GM18499 (cell line): ENCODE measurements around the gene MRPL23.

Source experiments
- ATAC-seq: cut with Tn5 transposase; IDR thresholded peaks from one replicate; pipeline ENCODE4 v1.9.1; 2021; ENCODE audit warnings: moderate number of reproducible peaks; ENCODE audit not compliant: insufficient read depth, unreplicated experiment

The MRPL23 gene

DNA sequence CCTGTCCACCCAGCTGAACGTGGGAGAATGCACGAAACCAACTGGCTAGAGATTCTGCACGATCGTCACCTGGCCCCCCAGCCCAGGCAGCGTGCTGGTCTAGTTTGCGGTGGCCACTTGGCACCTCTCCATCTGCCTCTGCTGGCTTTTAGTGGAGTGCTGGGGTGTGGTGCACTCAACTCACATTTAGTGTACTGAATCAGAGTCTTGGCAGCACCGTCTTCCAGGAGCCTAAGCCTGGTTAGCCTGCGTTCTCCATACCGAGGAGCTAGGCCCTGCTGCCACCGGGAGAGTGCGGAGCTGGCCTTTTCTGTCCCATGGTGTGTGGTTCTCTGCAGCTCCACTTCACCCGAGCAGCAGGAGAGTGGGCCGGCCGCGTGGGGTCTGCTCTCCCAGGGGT, 2.8 kb downstream of the MRPL23 start:
- ATAC-seq = no peak

DNA sequence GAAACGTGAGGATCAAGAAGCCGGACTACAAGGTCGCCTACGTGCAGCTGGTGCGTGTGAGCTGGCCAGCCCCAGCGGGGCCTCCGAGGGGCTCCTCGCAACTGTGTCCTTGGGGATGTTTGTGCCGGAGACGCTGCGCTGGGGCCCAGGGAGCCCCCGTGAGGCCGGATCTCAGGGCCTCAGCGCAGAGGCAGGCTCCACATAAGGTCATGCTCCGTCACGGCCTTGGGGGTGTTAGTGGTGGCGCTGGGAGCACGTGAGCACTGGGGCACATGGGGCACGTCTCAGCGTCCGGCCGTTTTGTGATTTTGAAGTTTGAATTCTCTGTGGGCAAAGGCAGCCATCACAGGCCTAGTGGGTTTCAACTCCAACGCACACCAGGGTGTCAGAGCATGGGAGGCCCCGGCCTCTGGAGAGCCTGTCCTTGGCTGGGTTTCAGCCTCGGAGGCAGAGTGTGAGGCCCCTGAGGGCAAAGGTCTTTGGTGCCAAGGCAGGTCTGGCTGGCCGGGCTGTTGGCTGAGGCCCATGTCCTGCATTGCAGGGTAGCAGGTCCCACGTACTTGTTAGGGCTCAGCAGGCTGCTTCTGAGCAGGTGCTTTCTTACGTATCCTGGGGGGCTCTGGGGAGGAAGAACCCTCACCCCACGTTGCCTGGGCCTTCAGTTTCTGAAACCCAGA, 5.8 kb downstream of the MRPL23 start:
- no peak for ATAC-seq

DNA sequence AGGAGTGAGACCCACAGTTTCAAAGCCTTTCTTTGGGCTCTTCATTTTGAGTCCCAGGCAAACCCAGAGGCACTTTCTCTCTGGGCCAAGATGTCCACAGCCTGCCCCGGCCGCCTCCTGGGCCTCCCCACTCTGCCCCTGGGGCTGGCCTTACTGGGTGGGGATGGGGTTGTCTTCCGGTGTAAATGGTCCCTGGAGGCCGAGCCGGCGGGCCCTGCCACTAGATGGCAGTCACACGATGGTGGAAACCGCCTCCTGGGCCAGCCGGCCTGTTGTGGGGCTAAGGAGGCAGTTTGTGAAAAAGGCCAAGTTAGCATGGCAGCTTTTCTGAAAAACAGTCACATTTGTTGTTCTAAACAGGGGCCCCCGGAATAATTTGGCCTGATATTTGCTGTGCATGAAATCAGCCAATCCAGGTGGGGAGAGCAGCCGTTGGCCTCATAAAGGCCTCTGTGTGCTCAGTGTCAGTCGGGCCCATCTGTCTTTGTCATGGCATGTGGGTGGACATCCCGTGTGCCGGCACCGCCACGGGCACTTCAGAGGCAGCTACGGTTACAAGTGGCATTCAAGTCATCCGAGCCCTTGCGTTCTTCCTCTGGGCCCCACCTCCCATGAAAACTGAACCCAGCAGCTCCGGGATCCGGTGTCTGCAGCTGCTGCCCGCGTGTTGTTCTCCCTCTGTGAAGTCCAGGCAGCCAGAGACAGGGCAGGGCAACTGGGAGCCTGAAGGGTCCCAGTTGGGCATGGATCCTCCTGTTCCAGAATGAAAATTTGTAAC, 6.5 kb downstream of the MRPL23 start:
- no peak for ATAC-seq

DNA sequence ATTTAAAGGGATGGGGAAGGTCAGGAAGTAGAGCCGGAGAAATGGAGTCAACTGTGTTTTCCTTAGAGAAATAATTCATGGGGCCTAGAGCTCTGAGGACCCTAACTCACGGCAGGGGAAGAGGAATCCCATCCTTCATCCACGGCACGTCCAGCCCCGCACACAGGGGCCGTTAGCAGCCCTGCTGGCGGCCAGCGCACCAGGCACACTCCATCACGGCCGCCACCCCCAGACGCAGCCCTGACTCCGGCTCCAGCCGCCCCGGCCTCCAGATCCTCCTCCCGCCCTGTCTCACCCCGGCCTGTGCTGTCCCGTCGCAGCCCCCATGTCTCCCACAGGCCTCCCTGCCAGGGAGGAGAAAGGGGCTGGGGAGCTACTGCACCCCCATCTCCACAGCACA, 11.2 kb downstream of the MRPL23 start:
- no peak for ATAC-seq

DNA sequence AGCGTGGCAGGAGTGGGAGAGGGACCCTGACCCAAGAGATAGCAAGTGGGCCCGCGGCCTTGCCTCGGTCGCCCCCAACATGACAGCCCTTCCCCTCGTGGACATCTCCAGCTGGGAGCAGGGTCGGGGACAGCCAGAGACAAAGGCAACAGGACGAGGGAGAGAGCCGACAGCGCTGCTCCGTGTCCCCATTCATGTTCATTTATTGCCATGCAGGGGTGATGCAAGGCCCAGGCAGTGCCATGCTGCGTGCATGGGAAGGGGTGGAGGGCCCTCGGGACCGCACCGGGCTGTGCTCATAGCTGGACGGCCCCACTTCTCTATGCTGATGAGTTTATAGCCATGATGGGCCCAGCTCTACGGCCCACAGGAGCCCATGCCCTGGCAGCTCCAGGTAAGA, 12.7 kb downstream of the MRPL23 start:
- no peak for ATAC-seq

DNA sequence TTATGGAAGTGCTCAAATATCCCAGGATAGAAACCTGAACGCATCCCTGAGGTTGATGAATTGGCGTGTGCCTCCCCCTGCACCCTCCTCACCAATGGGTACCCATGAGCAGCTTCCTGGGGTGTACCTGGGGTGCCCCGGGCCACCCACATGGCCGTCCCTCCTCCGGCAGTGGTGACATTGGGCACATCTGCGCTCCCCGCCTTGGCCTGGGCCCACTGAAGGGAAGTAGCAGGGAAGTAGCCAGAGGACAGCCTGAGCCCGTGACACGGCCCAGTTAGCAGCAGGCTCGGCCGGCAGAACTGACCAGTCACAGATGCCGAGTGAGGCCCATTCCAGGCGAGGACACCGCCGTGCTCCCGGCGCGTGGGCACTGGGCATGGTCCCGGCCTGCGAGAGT, 16.7 kb downstream of the MRPL23 start:
- ATAC-seq = no peak

DNA sequence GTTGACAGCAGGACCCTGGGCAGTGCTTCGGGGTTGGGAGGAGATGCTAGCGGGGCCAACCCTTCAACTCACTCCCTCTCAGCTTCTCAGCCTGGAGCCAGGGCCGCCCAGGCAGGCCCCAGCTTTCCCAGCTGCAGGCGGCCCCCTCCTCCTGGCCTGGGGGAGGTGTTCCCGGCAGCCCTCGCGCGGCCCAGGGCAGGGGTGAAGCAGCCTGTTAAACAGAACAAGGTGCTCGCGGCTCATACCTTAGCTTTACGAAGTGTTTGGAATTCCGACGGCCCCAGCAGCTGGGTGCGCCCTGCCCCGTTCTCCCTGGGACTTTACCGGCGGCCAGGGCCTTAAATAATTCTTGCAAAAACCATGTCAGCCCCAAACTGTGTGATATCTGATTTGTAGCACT, 17.2 kb downstream of the MRPL23 start:
- no peak for ATAC-seq

DNA sequence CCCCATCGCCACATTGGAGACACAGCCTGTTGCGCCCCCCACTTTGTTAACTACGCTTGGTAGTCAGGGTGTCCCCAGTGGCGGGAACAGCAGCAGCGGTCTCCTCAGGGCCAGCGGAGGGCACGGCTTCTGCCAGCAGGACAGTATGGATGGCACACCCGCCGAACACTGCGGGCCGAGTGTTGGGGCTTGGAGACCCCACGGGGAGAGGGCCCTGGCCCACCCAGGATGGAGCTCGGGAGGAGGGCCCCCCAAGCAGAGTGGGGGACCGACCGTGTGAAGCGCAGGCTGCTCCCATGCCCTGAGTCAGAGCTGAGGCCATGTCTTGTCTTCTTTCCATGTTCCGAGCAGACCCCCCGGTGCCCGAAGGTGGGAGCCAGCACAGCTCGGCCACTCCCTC, 17.8 kb downstream of the MRPL23 start:
- ATAC-seq = no peak

DNA sequence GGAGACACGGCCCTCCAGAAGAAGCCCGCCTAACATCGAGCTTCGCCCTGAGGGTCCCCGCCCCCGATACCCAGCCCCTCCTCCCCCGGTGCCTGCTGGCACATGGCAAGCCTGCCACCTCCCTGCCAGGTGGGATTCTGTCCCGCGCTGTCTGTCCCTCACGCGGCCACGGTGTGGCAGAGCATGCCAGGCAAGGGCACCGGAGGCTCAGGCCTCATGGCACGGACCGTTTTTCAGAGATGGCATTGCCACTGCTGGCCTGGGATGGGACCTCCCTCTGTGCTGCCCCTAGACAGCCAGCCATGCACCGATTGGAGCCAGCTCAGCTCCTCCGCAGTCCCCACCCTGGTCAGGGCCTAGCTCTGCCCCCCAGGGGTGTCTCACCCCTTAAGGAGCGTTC, 19.4 kb downstream of the MRPL23 start:
- no peak for ATAC-seq

DNA sequence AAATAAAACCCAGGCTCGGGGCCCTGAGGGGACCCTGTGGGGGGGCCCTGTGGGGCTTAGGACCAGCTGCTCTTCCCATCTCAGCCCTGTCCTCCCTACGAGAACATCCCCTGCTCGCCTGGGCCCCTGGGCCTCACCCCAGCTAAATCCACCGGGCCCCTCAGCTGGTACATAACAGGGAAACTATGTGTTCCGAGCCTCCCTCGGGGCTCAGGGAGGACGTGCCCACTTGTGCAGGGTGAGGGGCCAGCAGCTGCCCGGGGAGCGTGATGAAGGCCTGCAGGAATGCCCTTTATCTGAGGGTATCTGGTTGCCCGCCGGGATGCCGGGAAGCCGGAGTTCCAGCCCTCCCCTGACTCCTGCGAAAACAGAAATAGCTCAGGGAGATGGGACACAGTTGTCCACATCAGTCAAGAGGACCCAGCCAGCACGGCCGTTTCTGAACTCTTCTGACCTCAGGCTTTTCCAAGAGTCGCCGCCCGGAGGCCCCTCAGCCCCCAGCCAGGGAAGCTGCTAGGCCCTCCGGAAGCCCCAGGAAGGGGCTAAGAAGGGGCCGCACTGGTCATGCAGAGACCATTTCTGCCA, 20.6 kb downstream of the MRPL23 start:
- ATAC-seq = no peak

DNA sequence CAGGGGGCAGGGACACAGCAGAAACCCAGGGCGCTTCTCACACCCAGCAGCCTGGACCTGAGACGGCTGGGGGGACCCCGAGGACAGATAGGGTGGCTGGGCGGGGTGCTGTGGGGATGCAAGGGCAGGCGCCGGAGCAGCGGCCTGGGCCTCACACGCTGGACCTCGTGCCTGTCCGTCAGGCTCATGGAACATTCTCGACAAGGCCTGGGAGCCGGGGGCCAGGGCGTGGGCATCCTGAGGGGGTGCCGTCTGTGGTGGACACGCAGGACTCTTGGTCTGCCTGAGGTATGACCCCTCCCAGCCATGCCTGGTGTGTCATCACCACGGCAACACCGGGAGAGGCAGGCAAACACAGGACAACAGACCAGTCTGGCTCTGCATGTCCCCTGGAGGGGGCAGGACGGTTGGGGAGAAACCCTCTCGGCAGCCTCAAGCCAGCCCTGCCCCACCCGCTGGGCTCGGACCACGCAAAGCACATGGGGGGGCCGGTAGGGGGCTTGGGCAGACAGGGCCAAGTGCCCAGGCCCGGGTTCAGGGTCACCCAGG, 21.4 kb downstream of the MRPL23 start:
- no peak for ATAC-seq

DNA sequence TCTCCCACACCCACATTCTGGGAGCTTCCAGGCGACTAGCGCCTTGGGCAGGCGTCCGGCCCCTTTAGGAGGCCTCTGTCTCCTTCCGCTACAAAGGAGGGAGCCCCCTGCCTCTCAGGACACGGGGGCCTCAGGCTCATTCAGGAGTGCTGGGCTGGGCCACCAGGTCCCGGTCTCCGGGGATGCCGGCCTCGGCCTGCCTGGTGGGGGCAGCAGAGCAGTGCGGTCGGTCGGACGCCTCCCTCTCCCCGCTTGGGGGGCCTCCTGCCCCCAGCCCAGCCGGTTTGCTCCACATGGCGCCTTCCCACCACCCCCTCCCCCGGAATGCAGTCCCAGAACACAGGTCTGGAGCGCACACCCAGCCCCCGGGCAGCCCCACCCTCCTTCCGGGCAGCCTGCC, 21.9 kb downstream of the MRPL23 start:
- ATAC-seq = no peak

DNA sequence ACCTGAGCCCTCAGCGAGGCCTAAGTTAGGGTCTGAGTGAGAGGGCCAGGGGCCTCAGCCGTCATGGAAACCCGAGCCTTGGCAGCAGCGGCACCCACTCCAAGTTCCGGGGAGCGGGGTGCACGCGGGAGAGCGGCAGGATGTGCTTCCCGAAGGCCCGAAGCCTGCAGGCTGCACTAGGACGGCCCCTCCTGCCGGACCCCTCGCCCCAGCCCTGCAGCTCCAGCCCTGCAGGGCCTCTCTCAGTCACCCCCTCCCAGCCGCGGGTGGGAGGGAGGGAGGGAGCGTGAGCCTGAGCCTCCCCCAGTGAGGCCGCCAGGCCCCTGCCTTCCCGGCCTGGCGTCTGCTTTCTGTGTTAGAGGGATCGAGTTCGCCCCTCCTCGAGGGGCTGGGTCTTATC, 22.6 kb downstream of the MRPL23 start:
- ATAC-seq = no peak

DNA sequence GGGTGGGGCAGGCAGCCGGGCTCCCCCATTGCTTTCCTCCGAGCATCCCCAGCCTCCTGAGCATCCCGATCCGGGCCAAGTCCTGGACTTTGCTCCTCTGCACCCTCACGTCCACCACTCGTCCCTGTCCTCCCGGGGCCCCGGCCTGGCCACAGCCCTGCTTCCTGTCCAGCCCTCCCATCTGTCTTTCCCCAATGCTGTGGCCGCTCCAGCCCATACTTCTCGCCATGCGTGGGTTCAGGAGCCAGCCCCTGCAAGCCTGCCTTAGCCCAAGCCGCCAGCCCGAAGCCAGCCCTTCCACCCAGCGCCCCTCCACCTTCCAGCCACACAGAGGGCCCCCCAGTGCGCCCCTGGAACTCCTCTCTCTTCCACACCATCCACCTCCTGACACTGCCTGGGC, 23.8 kb downstream of the MRPL23 start:
- no peak for ATAC-seq

DNA sequence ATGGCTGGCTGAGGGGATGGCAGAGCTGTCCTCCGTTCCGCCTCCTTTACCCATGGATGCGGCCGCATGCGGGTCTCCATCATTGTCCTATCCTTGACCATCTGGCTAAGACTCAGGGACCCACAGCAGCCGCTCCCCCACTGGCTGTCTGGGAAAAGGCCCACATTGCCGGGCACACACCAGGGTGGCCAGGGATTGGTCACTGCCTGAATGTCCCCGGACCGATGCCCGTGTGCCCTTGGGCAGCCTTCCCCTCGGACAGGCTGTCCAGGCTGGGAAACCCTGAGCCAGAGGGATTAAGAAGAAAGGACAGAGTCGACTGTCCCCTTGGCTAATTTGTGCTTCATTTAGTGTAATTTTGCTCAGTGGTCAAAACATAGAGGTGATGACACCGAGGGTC, 28.1 kb downstream of the MRPL23 start:
- ATAC-seq = no peak

DNA sequence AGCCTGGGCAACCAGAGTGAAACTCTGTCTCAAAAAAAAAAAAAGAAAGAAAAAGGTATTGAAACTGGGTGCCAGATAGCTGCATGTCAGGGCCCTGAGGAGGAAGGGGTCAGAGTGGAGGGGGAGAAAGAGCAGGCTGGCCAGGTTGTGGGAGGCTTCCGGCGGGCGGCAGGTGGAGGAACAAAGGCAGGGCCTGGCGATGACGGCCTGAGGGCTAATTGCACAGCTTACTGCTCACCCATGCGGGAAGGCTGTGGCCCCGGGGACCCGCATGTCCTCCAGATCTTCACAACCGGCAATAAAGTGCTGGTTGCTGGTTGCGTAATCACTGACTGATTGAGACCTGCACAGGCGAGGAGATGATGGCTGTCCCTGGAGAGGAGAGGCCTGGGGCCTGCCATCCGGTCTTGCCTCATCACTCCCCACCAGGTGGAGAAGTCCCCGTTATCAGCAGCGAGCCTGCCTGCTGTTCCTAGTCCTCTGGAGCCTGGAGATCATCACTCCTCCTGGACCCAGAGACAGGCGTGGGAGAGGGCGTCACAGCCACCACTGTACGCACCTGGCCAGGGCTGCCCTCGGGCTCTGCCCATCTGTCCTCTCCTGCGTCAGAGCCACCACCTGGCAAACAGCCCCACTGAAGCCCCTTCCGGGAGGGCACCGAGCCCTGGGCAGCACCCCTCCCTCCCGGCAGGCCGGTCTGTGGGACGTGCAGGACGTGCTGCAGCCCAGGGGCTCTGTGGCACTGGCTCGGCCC, 31.8 kb downstream of the MRPL23 start:
- no peak for ATAC-seq

DNA sequence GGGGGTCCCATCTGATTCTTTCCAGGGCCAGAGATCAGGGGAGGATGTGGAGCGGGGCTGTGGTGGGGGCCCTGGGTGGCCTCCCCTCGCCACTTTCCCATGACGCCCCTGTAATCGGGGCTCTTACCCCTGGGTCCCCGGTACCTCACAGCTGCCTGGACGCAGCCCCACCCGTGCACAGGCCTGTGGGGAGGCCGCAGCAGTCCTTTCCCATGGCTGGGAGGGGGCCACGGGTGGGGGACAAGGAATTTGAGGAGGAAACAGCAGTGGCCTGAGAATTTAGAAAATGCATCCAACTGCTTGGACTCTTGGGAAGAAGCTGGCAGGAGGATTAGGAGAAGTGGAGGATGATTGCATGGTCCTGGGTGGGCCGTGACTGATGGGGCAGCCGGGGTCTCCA, 32.5 kb downstream of the MRPL23 start:
- no peak for ATAC-seq

DNA sequence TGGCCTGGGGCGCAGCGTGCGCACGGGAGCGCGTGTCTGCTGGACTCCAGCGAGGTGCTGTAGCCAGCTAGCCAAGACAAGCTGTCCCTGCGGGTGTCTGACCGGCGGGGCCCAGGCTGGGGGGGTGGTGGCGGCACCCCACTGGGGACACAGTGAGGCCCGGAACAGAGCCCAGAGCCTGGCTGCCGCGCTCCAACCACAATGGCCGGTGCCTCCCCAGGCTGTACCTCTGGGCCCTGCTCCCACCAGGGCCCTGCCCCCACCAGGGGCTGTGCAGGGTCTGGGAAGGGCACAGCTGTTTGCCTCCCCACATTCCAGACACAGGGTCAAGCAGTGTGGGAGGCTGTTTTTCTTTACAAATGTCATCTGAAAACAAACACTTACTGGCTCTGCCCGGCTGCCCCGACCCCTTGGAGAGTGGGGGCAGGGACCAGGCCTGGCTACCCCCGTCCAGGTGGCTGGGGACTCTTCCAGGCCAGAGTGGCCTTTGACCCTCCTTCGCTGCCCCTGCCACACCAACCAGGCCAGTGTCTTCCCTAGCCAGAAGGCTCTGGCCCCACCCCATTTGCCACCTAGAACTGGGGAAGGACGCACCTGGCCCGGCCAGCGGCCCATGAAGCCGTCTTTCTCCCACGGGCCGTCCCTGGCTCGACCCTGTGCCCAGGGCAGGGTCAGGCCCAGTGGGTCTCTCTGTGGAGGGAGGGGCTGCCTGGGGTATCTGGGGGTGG, 35.9 kb downstream of the MRPL23 start:
- no peak for ATAC-seq

DNA sequence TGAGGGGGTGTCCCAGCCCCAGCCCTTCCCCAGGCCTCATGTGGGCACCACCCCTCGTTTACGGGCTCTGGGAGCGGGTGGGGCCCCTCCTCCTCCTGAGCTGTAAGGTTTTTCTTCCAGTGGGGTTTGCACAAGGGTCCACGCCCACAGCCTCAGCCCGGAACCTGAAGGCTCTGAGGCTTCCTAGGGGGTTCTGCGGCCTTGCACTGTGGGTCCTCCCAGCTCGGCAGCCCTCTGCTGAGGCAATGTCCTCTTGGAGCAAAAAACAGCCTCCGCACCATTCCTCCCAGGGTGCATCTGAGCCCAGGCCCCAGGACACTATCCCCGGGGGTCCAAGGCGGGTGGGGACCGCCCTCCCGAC, 36.4 kb downstream of the MRPL23 start:
- ATAC-seq = no peak

DNA sequence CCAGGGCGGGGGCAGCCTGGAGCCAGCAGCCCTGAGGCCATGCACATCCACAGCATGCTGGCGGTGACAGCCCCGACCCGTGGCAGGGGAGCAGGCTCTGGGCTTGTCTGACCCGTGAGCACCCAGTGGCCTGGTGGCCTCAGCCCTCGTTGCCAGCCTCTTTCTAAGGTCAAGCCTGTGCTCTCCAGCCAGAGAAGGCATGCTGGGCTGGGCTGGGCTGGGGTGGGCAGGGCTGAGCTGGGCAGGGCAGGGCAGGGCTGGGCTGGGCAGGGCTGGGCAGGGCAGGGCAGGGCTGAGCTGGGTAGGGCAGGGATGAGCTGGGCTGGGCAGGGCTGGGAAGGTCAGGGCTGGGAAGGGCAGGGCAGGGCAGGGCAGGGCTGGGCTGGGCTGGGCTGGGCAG, 39.9 kb downstream of the MRPL23 start:
- no peak for ATAC-seq
